A673 (cell line): ENCODE results near the gene SPDYE18.
"Not testable (repeated sequence)": the region's sequence is repeated elsewhere in the genome, so short reads cannot be mapped to it uniquely, and the experiment has no call there.

Experiments used
- CTCF ChIP-seq: fragments of 300-800, 200-600 bp; sonication (generic); conservative IDR thresholded peaks from 2 replicates; pipeline ENCODE4 v1.5.1; 2017; ENCODE audit warnings: low read depth, mild to moderate bottlenecking, antibody characterized with exemption, low read length, moderate library complexity, mixed read lengths
- EZH2 ChIP-seq: fragments of 200-600 bp; sonication (generic); IDR thresholded peaks from 2 replicates; pipeline ENCODE4 v1.6.1; 2017; ENCODE audit warnings: borderline replicate concordance, low read depth, mild to moderate bottlenecking, mixed read lengths, antibody characterized with exemption, low read length; ENCODE audit not compliant: poor library complexity, severe bottlenecking

- TF ChIP-seq CTCF, EZH2: not testable (repeated sequence)
Measured at GRCh38 chr7:77101187-77101586, 38.8 kb upstream of the SPDYE18 start.
